ENCODE measurements around the gene HPSE2.
"Not testable (repeated sequence)": the region's sequence is repeated elsewhere in the genome, so short reads cannot be mapped to it uniquely, and the experiment has no call there.

The HPSE2 gene

DNA sequence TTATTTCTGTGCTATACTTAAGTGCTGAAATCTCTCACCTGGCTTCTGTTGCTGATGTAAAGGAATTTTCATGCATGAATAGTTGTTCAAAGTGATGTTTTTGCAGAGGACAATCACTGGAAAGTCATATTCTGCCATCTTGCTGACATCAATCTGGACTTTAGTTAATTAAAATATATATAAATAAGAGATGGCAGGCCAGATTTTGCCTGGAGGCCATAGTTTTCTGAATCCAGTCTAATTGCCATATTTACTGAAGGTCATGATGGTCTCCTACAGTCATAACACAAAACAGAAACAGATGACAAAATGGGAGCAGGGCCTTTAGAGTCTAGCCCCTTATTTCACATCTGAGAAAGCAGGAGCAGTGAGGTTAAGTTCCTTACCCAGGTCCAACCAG is 228.2 kb downstream of the HPSE2 start:
- no peak for DNase-seq (ENCODE audit: low read depth, low spot score)

DNA sequence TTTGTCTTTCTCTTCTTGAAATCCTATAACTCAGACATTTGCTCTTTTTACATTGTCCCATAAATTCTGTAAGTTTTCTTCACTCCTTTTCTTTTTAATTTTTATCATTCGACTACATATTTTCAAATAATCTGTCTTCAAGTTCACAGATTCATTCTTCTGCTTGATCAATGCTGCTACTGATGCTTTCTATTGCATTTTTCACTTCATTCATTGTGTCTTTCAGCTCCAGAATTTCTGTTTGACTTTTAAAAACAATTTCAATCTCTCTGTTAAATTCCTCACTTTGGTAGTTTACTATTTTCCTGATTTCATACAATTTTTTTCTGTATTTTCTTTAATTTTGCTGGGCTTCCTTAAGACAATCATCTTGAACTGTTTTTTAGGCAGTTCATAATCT is 230.4 kb downstream of the HPSE2 start:
- no peak for DNase-seq (ENCODE audit: low read depth, low spot score)

DNA sequence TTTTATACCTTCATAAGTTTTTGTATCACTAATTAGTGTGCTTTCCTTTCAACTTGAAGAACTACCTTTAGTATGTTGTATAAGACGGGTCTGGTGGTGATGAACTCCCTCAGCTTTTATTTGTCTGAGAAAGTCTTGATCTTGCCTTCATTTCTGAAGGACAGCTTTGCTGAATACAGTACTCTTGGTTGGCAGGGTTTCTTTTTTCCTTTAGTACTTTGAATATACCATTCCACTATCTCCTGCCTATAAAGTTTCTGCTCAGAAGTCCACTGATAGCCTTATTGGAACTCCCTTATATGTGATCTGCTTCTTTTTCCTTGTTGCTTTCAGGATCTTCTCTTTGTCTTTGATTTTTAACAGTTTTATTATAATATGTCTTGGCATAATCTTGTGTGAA is 230.9 kb downstream of the HPSE2 start:
- no peak for DNase-seq (ENCODE audit: low read depth, low spot score)

DNA sequence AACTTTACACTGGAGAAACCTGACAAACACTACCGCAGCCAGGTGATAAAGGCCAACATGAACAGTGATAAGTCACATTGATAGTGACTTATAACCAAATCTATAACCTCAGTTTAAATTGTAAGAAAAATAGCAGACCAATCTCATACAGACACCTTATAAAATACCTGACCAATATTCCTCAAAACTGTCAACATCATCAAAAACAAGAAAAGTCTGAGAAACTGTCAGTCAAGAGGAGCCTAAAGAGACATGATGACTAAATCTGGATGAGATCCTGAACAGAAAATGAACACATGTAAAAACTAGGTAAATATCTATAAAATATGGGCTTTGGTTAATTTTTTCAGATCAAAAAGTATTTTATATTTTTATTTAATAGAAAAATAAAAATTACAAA is 233.3 kb downstream of the HPSE2 start:
- DNase-seq (ENCODE audit: low read depth, low spot score), result no peak

DNA sequence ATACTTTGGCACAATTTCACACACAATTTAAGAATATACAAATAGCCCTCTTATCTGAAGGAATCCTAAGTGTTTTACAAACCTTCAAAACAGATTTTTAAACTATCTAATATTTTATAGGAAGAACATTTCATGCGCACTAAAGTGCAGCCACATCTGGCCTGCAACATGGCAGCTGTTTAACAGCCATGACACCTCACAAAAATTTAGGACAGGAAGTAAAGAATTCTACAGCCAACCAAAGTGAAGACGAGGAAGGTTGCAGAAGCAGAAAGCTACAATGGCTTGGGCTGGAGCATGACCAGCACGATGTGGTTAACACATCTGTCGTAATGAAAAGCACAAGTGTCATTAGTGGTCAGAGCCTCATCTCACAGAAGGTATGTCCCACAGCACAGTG is 238.1 kb downstream of the HPSE2 start:
- DNase-seq (ENCODE audit: low read depth, low spot score), result no peak

DNA sequence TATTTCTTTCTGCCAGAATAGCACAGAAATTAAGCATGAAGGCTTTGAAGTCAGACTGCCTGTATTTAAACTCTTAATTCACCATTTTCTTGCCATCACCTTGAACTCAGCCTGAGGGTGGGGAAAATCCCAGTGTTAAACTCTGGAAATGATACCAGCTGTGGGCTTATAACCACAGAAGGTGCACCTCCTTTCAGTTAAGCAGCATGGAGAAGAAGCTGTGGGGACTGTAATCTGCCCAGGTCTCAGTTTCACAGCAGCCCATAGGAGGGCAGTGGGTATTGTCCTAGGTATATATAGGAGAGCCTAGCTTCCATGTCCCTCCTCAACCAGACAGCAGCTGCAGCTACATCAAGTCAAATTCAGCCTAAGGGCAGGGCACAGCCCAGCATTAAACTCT is 241.6 kb downstream of the HPSE2 start:
- DNase-seq (ENCODE audit: low read depth, low spot score), result no peak

DNA sequence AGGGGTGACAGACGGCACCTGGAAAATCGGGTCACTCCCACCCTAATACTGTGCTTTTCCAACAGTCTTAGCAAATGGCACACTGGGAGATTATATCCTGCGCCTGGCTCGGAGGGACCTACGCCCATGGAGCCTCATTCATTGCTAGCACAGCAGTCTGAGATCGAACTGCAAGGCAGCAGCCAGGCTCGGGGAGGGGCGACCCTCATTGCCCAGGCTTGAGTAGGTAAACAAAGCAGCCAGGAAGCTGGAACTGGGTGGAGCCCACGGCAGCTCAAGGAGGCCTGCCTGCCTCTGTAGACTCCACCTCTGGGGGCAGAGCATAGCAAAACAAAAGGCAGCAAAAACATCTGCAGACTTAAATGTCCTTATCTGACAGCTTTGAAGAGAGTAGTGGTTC is 251.9 kb downstream of the HPSE2 start:
- not testable (repeated sequence) for DNase-seq (ENCODE audit: low read depth, low spot score)

DNA sequence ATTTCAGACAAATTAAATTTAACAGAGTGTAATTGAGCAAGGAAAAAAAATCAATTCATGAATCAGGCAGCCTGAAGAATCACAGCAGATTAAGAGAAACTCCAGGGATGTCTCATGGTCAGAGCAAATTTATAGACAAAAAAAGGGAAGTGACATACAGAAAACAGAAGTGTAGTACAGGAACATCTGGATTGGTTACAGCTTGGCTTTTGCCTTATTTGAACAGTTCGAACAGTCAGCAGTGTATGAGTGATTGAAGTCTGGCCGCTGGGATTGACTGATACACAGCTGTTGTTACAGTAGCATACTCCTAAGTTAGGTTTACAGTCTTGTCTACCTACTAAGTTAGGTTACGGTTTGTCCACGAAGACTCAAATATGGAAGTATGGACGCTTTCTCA is 255.3 kb downstream of the HPSE2 start:
- no peak for DNase-seq (ENCODE audit: low read depth, low spot score)

DNA sequence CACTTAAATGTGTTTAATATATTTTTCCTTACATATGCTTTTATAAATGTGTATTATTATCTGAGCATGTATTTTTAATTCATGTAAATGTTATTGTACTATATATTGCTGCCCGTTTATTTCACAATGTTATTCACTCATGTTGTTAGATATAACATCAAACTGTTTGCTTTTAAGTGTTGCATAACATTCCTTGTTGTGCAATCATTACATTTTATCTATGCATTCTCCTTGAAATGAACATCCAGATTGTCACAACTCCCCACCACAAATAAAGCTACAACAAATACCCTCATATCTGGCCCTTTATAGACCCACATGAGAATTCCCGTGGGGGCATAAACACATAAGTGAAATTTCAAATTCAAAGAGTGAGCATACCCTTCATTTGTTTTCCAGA is 264.2 kb downstream of the HPSE2 start:
- no peak for DNase-seq (ENCODE audit: low read depth, low spot score)

DNA sequence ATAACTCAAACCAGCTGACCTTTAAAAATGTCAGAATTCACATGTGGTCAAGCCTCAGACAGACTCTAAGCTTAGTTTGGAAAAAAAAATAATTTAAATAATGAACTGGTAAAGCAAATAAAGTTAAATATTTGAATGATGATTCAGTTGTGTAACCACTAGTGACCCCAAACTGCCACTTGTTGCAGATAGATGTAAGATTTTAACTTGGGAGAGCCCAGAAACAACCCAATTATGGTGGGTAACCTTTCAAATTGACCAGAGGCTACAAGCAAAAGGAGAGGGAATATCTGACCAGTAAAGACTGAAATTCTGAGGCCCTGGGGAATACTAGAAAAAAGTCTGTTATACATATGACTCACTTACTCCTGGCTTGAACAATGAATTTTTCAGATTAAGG is 268.1 kb downstream of the HPSE2 start:
- DNase-seq (ENCODE audit: low read depth, low spot score), result no peak

DNA sequence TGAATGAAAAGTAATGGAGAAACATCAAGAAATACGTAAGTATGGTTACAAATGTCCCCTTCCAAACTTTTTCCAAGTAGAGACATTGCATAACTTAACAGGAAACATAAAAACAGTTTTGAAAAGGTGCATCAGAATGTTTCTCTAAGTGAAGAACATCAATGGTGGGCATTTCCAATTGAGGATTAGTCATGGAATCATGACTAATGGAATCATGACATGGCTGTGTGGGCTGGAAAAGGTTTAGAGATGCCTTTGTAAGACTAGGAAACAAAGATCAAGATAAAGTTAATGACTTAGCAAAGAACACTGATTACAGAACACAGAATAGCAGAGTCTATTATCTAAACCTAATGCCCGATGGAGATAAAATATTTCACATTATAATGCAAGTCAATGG is 272.0 kb downstream of the HPSE2 start:
- DNase-seq (ENCODE audit: low read depth, low spot score), result no peak

DNA sequence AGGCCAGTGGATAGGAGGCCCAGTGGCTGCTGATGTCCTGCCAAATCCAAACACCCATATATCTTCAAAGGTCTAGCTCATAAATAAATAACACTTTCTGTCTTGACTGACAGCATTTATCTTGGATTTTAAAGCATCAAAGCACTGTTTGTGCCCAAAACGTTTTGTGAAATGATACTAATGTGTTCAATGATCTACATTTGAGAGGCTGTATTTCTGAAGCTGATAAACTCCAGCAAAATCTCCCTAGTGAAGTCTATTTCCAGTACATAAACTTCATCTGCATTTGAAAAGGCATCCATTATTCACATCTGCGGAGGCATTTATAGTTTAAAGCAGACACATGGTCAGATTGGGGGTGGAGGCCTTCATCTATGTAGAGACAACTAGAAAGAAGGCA is 276.3 kb downstream of the HPSE2 start:
- no peak for DNase-seq (ENCODE audit: low read depth, low spot score)

DNA sequence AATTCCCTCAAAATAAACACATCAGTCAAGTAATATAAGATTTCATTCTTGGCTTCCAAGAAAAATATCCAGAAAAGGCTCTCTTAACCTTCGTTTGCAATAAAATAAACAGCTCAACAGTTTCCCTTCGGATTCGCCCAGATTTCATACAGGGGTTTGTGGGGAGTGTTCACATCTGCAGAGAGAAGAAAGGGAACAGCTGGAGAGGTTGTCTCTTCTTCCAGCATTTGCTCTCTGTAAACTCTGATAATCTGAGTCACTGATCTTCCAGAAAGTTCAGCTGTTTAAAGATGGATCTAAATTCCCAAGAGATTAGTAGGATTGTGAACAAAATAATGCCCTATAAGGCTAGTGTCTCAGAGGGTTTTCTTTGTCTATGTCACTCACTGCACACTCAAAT is 277.9 kb downstream of the HPSE2 start:
- no peak for DNase-seq (ENCODE audit: low read depth, low spot score)

DNA sequence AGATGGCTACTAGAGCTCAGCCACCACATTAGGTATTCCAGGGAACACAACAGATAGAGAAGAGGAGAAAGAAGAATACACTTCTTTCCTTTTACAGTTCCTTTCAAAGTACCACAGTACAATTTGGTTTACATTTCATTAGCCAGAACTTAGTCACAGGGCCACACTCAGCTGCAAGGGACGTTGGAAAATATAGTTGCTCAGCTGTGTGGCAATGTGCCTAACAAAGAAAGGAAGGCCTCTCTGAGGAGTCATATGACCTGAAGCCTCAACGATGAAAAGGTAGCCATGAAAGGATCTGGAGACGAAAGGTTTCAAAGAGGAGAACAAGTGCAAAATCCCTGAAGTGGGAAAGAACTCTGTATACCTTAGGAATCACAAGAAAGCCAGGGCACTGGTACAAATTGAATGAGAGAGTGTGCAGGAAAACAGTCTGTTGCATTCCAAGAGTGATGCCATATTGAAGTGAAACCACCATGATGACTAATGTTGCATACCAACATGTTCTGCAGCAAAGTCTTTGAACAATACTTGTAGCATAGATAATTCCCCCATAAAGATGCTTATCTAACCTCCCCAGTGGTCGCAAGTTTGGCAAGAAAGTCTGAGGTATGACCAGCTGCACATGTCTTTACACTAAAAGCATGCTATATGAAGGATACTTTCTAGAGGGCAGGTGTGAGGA is 278.9 kb downstream of the HPSE2 start:
- no peak for DNase-seq (ENCODE audit: low read depth, low spot score)

DNA sequence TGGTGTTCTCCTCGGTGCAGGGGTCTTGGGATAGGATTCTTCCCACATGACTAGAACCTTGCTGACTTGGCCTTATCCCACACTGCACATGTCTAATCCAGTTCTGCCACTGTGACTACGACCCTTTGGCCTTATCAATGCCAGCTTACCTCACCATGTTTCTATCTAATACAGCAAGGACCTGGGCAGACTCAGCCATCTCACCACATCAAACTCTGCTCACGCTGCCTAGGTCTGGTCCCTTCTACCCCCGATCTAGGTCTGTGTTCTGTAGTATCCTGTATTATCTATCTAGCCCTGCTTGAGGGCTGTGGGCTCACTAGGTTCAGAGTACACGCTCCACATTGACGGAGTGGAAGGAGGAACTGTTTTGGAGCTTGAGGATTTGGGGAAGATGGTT is 282.4 kb downstream of the HPSE2 start:
- DNase-seq (ENCODE audit: low read depth, low spot score), result no peak

DNA sequence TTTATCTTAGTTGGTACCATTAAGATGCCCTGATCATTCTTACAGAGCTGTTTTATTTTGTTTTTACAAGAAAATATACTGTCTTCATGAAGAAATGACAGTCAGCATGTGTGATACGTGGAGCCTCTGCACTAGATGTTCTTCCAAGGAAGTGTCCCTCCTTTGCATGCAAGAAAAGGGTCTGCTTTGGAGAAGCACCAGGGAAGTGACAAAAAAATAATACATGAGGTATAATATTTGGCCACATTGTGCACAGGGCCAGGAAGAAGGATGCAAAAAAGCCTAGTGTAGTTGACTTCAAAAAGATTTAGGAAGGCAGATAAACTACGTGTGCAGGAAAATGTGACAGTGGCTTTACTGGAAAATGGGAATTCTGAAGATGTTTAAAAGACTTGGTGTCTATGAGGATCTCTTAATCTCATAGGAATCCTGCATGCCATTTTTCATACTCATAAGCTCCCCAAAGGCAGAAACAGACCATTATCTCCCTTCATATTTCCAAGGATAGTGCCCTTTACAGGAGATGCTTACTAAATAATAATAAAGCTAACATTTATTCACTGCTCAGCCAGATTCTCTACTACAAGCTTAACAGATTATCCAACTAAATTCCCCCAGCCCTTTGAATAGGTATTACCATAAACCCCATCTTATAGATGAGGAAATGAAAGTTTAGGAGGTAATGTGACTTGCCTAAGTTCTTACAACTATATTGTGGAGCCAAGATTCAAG is 284.2 kb downstream of the HPSE2 start:
- no peak for DNase-seq (ENCODE audit: low read depth, low spot score)

DNA sequence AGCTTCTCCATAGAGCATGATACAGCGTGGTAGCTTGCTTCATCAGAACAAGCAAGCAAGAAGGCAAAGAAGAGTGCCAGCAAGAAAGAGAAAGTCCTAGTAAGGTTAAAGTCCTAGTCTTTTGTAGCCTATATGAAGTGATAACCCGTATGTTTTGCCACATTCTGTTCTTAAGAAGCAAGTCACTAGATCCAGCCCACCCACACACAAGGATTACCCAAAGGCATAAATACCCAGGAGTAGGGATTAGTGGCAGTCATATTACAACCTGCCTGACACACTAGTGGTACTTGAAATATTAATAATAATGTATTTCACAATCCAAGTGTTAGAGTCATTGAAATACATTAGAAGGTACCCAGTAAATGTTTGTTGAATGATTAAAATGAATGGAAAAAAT is 285.5 kb downstream of the HPSE2 start:
- DNase-seq (ENCODE audit: low read depth, low spot score), result no peak

DNA sequence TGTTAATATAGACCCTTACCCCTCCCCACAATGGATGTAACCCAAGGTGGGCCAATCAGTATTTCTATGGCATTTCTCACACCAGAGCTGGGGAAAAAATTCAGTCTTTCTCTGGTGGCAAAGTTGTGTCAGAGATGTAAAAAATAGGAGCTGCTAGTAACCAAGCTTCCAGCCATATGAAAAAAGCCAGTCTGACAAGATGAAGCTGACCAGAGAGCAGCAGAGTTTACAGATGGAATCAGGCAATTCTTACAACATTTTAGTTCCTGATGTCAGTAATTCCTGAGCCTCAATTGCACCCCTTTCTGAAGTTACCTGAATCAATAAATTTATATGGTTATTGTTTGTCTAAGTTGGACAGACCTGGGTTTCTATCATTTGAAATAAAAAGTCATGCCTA is 286.3 kb downstream of the HPSE2 start:
- no peak for DNase-seq (ENCODE audit: low read depth, low spot score)

DNA sequence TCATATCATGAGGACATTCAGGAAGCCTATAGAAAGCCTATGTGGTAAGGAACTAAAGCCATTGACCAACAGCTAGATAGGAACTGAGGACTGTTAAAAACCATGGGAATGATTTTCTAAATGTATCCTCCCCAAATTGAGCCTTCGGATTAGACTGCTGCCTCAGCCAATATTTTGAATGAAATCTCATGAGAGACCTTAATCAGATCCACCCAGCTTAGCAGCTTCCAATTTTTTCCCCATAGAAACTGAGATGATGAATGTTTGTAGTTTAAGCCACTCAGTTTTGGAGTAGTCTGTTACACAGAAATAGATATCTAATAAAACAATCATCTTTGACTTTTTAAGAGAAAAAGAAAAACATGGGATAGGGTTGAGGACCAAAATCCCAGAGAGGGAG is 292.0 kb downstream of the HPSE2 start:
- DNase-seq (ENCODE audit: low read depth, low spot score), result no peak

DNA sequence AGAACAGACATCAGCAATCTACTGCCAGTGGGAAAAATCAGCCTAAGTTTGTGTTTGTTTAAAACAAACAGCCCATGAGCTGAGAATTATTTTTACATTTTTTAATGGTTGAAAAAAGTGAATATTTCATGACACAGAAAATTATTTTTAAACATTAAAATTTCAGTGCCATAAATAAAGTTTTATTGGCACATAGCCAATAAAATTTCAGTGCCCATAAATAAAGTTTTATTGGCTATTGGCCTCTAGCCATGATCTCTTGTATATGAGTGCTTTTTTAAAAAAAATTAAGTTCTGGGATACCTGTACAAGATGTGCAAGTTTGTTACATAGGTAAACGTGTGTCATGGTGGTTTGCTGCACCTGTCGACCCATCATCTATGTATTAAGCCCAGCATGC is 305.9 kb downstream of the HPSE2 start:
- DNase-seq (ENCODE audit: low read depth, low spot score), result no peak

DNA sequence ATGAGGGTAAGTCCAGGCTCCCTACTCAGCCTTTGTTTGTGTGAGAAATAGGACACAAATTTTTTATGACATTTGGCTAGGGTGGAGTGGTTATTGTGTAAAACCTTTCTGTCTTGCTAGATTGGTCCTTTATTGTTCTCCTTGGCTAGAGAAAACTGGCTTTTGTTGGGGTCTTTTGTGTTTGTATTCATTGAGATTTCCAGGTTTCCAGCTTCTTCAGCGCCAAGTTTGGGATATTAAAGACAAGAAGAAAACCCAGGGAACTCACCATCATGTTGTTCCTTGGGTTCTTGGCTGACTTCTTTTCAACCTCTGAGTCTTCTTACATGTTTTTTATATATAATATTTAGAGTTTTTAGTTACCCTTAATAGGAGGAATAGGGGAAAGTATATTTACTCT is 310.0 kb downstream of the HPSE2 start:
- no peak for DNase-seq (ENCODE audit: low read depth, low spot score)

DNA sequence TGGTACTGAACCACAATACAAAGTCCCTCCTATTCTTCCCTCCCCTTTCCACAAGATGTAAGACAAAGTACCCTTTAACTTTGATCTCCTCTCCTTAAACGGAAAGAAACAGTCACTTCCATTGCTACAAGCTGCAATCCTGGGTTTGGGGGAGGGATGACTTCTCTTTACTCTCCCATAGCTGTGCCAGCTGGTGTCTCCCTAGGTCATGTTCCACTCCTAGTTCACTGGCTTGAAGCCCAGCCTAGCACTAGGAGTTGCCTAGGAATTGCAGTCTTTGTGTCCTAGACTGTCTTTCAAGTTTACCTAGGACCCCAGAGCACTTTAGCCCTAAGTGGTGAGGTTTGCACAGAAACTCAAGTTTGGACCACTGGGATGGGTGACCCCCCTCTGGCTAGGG is 311.1 kb downstream of the HPSE2 start:
- DNase-seq (ENCODE audit: low read depth, low spot score), result no peak

DNA sequence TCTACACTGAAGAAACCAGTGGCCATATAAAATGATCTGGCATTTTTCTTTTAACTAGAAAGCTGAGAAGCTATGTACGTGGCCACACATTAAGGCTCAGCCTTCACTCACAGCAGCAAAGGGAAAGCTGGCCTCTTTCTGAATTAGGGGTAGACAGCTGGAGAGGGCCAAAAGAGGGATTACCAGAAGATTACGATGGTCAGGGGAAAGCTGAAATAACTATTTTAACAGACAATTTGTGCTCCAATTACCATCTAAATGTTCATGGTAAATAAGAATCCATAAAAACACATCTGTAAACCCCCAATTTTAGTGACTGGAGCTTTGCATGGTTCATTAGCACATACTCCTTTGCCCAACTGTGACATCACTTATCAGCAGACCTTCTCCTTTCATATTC is 314.3 kb downstream of the HPSE2 start:
- DNase-seq (ENCODE audit: low read depth, low spot score), result no peak

DNA sequence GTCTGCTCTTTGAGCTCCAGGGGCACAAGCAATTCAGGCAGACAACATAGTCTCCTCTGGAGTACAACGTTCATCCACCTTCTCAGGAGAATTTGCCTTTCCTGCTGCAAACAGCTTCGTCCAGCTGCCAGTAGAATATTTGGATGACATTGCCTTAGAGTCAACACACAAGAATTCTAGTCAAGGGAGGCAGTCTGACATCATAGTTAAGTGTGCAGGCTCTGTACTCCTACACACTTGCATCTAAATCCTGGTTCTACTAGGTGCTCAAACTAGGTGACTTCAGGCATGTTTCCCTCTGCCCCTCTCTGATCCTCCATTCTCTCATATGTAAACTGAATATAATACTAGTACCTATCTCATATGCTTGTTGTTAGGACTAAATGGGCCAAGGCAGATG is 314.8 kb downstream of the HPSE2 start:
- DNase-seq (ENCODE audit: low read depth, low spot score), result no peak
